Liver (tissue), 9 donors: ENCODE measurements around the gene ILDR2. TPM values are rescaled to one million over a fixed set of nuclear protein-coding genes. Genes with fewer than 3 reads are reported as not detected.

Source experiments
- DNase-seq: peaks from one replicate; pipeline ENCODE4 v3.0.0-alpha.2; 2017; ENCODE audit warnings: low spot score
- H3K27ac ChIP-seq, 2 donors: one replicate each; pipeline ENCODE4 v1.7.0; 2013; ENCODE audit warnings: inconsistent platforms in 2 of 2, low read length in 2 of 2, control low read depth in 1 of 2, low read depth in 1 of 2, mild to moderate bottlenecking in 1 of 2
- H3K27me3 ChIP-seq, 4 donors: one replicate each; pipeline versions ENCODE4 v1.6.1 to v1.7.0; 2013; ENCODE audit warnings: low read length in 3 of 4, inconsistent platforms in 1 of 4, mild to moderate bottlenecking in 1 of 4, moderate library complexity in 1 of 4; ENCODE audit not compliant: control insufficient read depth in 4 of 4, insufficient read depth in 4 of 4
- H3K36me3 ChIP-seq, 4 donors: one replicate each; pipeline versions ENCODE4 v1.6.1 to v1.7.0; 2013; ENCODE audit warnings: low read length in 3 of 4, mild to moderate bottlenecking in 3 of 4, low read depth in 1 of 4, moderate library complexity in 1 of 4; ENCODE audit not compliant: control insufficient read depth in 4 of 4, insufficient read depth in 3 of 4
- H3K4me1 ChIP-seq, 4 donors: one replicate each; pipeline versions ENCODE4 v1.6.1 to v1.7.0; 2013; ENCODE audit warnings: low read length in 3 of 4, mild to moderate bottlenecking in 3 of 4, moderate library complexity in 1 of 4; ENCODE audit not compliant: control insufficient read depth in 4 of 4, insufficient read depth in 4 of 4
- H3K4me3 ChIP-seq, 3 donors: one replicate each; pipeline versions ENCODE4 v1.6.1 to v1.7.0; 2013; ENCODE audit warnings: low read length in 3 of 3, control low read depth in 1 of 3, low read depth in 1 of 3, mild to moderate bottlenecking in 1 of 3
- H3K9ac ChIP-seq, 2 donors: one replicate each; pipeline ENCODE4 v1.7.0; 2013; ENCODE audit warnings: low read length in 2 of 2, mild to moderate bottlenecking in 2 of 2, moderate library complexity in 2 of 2, control low read depth in 1 of 2, low read depth in 1 of 2
- H3K9me3 ChIP-seq, 4 donors: one replicate each; pipeline versions ENCODE4 v1.6.1 to v1.7.0; 2013; ENCODE audit warnings: low read length in 3 of 4; ENCODE audit not compliant: control insufficient read depth in 4 of 4
- ATF3 ChIP-seq: IDR thresholded peaks from 2 replicates; pipeline ENCODE4 v1.6.1; 2016; ENCODE audit warnings: antibody characterized with exemption
- EGR1 ChIP-seq, 2 donors: IDR thresholded peaks; 2 replicates each; pipeline ENCODE4 v1.6.1; 2016 to 2018; ENCODE audit warnings: antibody characterized with exemption in 2 of 2, low read depth in 2 of 2
- FOXA1 ChIP-seq: IDR thresholded peaks from 2 replicates; pipeline ENCODE4 v1.6.1; 2016; ENCODE audit warnings: antibody characterized with exemption
- FOXA2 ChIP-seq: IDR thresholded peaks from 2 replicates; pipeline ENCODE4 v1.6.1; 2016; ENCODE audit warnings: antibody characterized with exemption
- GABPA ChIP-seq, 2 donors: IDR thresholded peaks in 1 of 2; conservative IDR thresholded peaks in 1 of 2; 2 replicates each; pipeline ENCODE4 v1.6.1; 2016; ENCODE audit warnings: antibody characterized with exemption in 2 of 2, mild to moderate bottlenecking in 1 of 2, moderate library complexity in 1 of 2
- HNF4A ChIP-seq, 2 donors: conservative IDR thresholded peaks; 2 replicates each; pipeline ENCODE4 v1.6.1; 2016; ENCODE audit warnings: antibody characterized with exemption in 2 of 2, mild to moderate bottlenecking in 2 of 2
- HNF4G ChIP-seq: IDR thresholded peaks from 2 replicates; pipeline ENCODE4 v1.6.1; 2016; ENCODE audit warnings: antibody characterized with exemption
- JUND ChIP-seq, 2 donors: IDR thresholded peaks; 2 replicates each; pipeline ENCODE4 v1.6.1; 2016; ENCODE audit warnings: antibody characterized with exemption in 2 of 2
- NR2F2 ChIP-seq: IDR thresholded peaks from 2 replicates; pipeline ENCODE4 v1.6.1; 2016; ENCODE audit warnings: antibody characterized with exemption
- RXRA ChIP-seq, 2 donors: IDR thresholded peaks; 2 replicates each; pipeline ENCODE4 v1.6.1; 2017 to 2018; ENCODE audit warnings: antibody characterized with exemption in 2 of 2, mild to moderate bottlenecking in 1 of 2
- SP1 ChIP-seq: IDR thresholded peaks from 2 replicates; pipeline ENCODE4 v1.6.1; 2018; ENCODE audit warnings: antibody characterized with exemption, mild to moderate bottlenecking
- TAF1 ChIP-seq: conservative IDR thresholded peaks from 2 replicates; pipeline ENCODE4 v1.6.1; 2016; ENCODE audit warnings: antibody characterized with exemption, mild to moderate bottlenecking
- YY1 ChIP-seq: IDR thresholded peaks from 2 replicates; pipeline ENCODE4 v1.6.1; 2016; ENCODE audit warnings: antibody characterized with exemption, mild to moderate bottlenecking
- ZBTB33 ChIP-seq: IDR thresholded peaks from 2 replicates; pipeline ENCODE4 v1.6.1; 2016; ENCODE audit warnings: antibody characterized with exemption
- WGBS: extraction: QIAGEN DNeasy Blood & Tissue Kit; methylation state at CpG from one replicate; pipeline ENCODE4 v1.1.7; 2013; 5-methylcytosine and 5-hydroxymethylcytosine counted together
- polyA plus RNA-seq, 2 donors: library from polyadenylated mRNA; stranded (reverse) in 1 of 2; unstranded in 1 of 2; fragments of 200-250 nt in 1 of 2; fragments of >200 nt in 1 of 2; fragmentation: Nextera tagmentation in 1 of 2; extraction: Ambion mirVana in 1 of 2; gene quantifications; one replicate each; pipeline versions ENCODE4 v1.2.1 to v1.2.3, GENCODE V29; 2013 to 2015
- total RNA-seq, 2 donors: library from RNA; depleted of rRNA; stranded (reverse); fragments of >200 nt; gene quantifications; one replicate each; pipeline ENCODE4 v1.2.3, GENCODE V29; 2014
- TF ChIP-seq, protein P1 (sequence below): IDR thresholded peaks from 2 replicates; pipeline ENCODE4 v1.6.1; 2016; ENCODE audit warnings: antibody characterized with exemption, mild to moderate bottlenecking
- donor health status: healthy.
- donor health status: healthy.
- donor health status: healthy.
- donor health status: healthy.
- donor health status: healthy.

Gene ILDR2
- total and polyA plus RNA-seq, 4 donors = 0.09 to 7.4 (median 0.44) TPM

- no peaks in the 10 kb centered on the region for H3K9me3 ChIP-seq
- TF ChIP-seq JUND (IDR thresholded peaks at IDR 0.05) (no peak), HNF4G (no peak), NR2F2 (no peak), FOXA1 (no peak), SP1 (no peak), RXRA (IDR thresholded peaks at IDR 0.05) (no peak), EGR1 (IDR thresholded peaks at IDR 0.05; ENCODE audit: low read depth in 2 of 2) (no peak), TAF1 (no peak), HNF4A (conservative IDR thresholded peaks at IDR 0.05) (no peak), GABPA (IDR thresholded peaks at IDR 0.05 in 1 of 2, conservative IDR thresholded peaks at IDR 0.05 in 1 of 2) (no peak)
- TF ChIP-seq, protein P1, sequence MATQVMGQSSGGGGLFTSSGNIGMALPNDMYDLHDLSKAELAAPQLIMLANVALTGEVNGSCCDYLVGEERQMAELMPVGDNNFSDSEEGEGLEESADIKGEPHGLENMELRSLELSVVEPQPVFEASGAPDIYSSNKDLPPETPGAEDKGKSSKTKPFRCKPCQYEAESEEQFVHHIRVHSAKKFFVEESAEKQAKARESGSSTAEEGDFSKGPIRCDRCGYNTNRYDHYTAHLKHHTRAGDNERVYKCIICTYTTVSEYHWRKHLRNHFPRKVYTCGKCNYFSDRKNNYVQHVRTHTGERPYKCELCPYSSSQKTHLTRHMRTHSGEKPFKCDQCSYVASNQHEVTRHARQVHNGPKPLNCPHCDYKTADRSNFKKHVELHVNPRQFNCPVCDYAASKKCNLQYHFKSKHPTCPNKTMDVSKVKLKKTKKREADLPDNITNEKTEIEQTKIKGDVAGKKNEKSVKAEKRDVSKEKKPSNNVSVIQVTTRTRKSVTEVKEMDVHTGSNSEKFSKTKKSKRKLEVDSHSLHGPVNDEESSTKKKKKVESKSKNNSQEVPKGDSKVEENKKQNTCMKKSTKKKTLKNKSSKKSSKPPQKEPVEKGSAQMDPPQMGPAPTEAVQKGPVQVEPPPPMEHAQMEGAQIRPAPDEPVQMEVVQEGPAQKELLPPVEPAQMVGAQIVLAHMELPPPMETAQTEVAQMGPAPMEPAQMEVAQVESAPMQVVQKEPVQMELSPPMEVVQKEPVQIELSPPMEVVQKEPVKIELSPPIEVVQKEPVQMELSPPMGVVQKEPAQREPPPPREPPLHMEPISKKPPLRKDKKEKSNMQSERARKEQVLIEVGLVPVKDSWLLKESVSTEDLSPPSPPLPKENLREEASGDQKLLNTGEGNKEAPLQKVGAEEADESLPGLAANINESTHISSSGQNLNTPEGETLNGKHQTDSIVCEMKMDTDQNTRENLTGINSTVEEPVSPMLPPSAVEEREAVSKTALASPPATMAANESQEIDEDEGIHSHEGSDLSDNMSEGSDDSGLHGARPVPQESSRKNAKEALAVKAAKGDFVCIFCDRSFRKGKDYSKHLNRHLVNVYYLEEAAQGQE = no peak
- H3K36me3 ChIP-seq = no peaks in the 10 kb centered on the region
- 97% methylated on average over 1 of the region's 1 CpG for WGBS
- H3K27me3 ChIP-seq = peaks cover 0 to 4% (median 1%) of the 10 kb centered on the region in 4 donors
- H3K4me3 ChIP-seq = no peak overlapping the region
- no peaks in the 10 kb centered on the region for H3K4me1 ChIP-seq
- DNase-seq = no peak
- H3K9ac ChIP-seq = no peak overlapping the region
- no peak overlapping the region for H3K27ac ChIP-seq
These were observed 60.3 kb downstream of the ILDR2 start for GRCh38 chr1:166915042-166915441.

DNA sequence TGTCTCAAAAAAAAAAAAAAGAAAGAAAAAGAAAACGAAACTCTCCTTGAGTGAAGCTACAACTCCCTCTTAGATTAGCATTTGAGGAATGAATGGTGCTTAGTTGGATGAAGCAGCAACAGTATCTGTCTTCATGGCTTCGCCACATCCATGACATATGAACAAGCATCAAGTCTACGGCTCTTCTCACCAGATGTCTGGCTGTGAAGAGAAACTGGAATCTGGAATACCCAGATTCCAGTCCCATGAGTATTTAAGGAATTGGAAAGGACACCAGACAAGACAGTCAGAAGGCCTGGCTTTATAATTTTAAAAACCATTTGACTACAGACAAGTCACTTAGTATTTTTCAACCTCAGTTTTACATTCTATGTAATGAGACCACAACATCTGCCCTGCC lies 61.2 kb downstream of the ILDR2 start:
- H3K9ac ChIP-seq = no peak overlapping the region
- TF ChIP-seq SP1 (no peak), YY1 (no peak), FOXA1 (no peak), RXRA (IDR thresholded peaks at IDR 0.05) (no peak), FOXA2 (no peak), HNF4G (no peak), ATF3 (no peak), ZBTB33 (no peak), HNF4A (conservative IDR thresholded peaks at IDR 0.05) (no peak), JUND (IDR thresholded peaks at IDR 0.05) (no peak), GABPA (IDR thresholded peaks at IDR 0.05 in 1 of 2, conservative IDR thresholded peaks at IDR 0.05 in 1 of 2) (no peak), NR2F2 (no peak), EGR1 (IDR thresholded peaks at IDR 0.05; ENCODE audit: low read depth in 2 of 2) (no peak)
- H3K36me3 ChIP-seq = no peaks in the 10 kb centered on the region
- no peaks in the 10 kb centered on the region for H3K9me3 ChIP-seq
- WGBS = 88% methylated on average over 3 of the region's 3 CpGs
- H3K4me3 ChIP-seq = no peak overlapping the region
- no peaks in the 10 kb centered on the region for H3K27me3 ChIP-seq
- no peaks in the 10 kb centered on the region for H3K4me1 ChIP-seq
- H3K27ac ChIP-seq = no peak overlapping the region
- DNase-seq = no peak
